ENCODE measurements around the gene DOK4. TPM values are rescaled to one million over a fixed set of nuclear protein-coding genes. Genes with fewer than 3 reads are reported as not detected.

Gene DOK4
- polyA plus RNA-seq, 4 donors, result 33.1 to 35.0 (median 34.1) TPM

Other genes starting within 250 kb of the DOK4 start
- gene ARL2BP, start 241.2 kb downstream of the DOK4 start, polyA plus RNA-seq (ENCODE audit: insufficient read length in 4 of 4), result 10 to 100 TPM; 75.5 to 95.4 (median 90.0) TPM
- 10 to 100 TPM; 19.4 to 24.4 (median 21.1) TPM for gene PLLP, start 201.8 kb downstream of the DOK4 start, polyA plus RNA-seq (ENCODE audit: insufficient read length in 4 of 4)
- gene CCL22, start 127.7 kb downstream of the DOK4 start, polyA plus RNA-seq (ENCODE audit: insufficient read length in 4 of 4), result under 1 TPM in 3 of 4 donors, not detected in 1; 0.06 to 0.16 (median 0.12) TPM
- gene CX3CL1, start 114.0 kb downstream of the DOK4 start, polyA plus RNA-seq (ENCODE audit: insufficient read length in 4 of 4), result 10 to 100 TPM; 30.3 to 40.4 (median 30.9) TPM
- gene CCL17, start 81.7 kb downstream of the DOK4 start, polyA plus RNA-seq (ENCODE audit: insufficient read length in 4 of 4), result under 1 TPM in 2 of 4 donors, not detected in 2; 0.13 to 0.32 TPM
- gene CIAPIN1, start 39.1 kb downstream of the DOK4 start, polyA plus RNA-seq (ENCODE audit: insufficient read length in 4 of 4), result 10 to 100 TPM; 80.1 to 94.1 (median 85.2) TPM
- gene COQ9, start 39.0 kb downstream of the DOK4 start, polyA plus RNA-seq (ENCODE audit: insufficient read length in 4 of 4), result 10 to 100 TPM; 90.1 to 95.8 (median 91.5) TPM
- gene POLR2C, start 23.8 kb downstream of the DOK4 start, polyA plus RNA-seq (ENCODE audit: insufficient read length in 4 of 4), result 10 to 100 TPM; 80.0 to 87.7 (median 84.5) TPM
- gene CCDC102A, start 50.1 kb upstream of the DOK4 start, polyA plus RNA-seq (ENCODE audit: insufficient read length in 4 of 4), result 10 to 100 TPM; 17.5 to 20.3 (median 18.0) TPM
- 1 to 10 TPM in 3 of 4 donors, under 1 TPM in 1; 0.82 to 1.4 (median 1.2) TPM for gene ADGRG5, start 56.1 kb upstream of the DOK4 start, polyA plus RNA-seq (ENCODE audit: insufficient read length in 4 of 4)
- 10 to 100 TPM; 83.3 to 89.7 (median 84.5) TPM for gene ADGRG1, start 142.1 kb upstream of the DOK4 start, polyA plus RNA-seq (ENCODE audit: insufficient read length in 4 of 4)
- under 1 TPM in 3 of 4 donors, not detected in 1; 0.10 to 0.36 (median 0.21) TPM for gene ADGRG3, start 181.8 kb upstream of the DOK4 start, polyA plus RNA-seq (ENCODE audit: insufficient read length in 4 of 4)
- gene DRC7, start 208.3 kb upstream of the DOK4 start, polyA plus RNA-seq (ENCODE audit: insufficient read length in 4 of 4), result 1 to 10 TPM; 2.1 to 3.0 (median 2.9) TPM
- gene KATNB1, start 249.3 kb upstream of the DOK4 start, polyA plus RNA-seq (ENCODE audit: insufficient read length in 4 of 4), result 10 to 100 TPM; 17.5 to 24.4 (median 20.7) TPM